Heart left ventricle (tissue), 16 donors: ENCODE data around the gene BCAS1. TPM values are rescaled to one million over a fixed set of nuclear protein-coding genes. Genes with fewer than 3 reads are reported as not detected.

Experiments used
- ATAC-seq, 4 donors: fragments of 200-7000 bp; cut with Tn5 transposase; one replicate each; pipeline ENCODE4 v1.9.1; 2020 to 2022; ENCODE audit warnings: moderate library complexity in 4 of 4, mild to moderate bottlenecking in 3 of 4, moderate number of reproducible peaks in 1 of 4
- DNase-seq, 5 donors: peaks; one replicate each; pipeline ENCODE4 v3.0.0-alpha.2; 2020
- H3K27ac ChIP-seq, 12 donors: fragments of 200-600 bp; sonication (generic) in 4 of 12; one replicate each; pipeline versions ENCODE4 v1.5.0 to v1.8.0; 2016 to 2022; ENCODE audit warnings: mild to moderate bottlenecking in 2 of 12
- H3K27me3 ChIP-seq, 9 donors: fragments of 200-600 bp; sonication (generic) in 2 of 9; one replicate each; pipeline versions ENCODE4 v1.5.1 to v1.8.0; 2016 to 2022; ENCODE audit warnings: mild to moderate bottlenecking in 3 of 9
- H3K36me3 ChIP-seq, 9 donors: fragments of 200-600 bp; sonication (generic) in 2 of 9; one replicate each; pipeline versions ENCODE4 v1.5.0 to v1.8.0; 2018 to 2022; ENCODE audit warnings: mild to moderate bottlenecking in 2 of 9
- H3K4me1 ChIP-seq, 12 donors: fragments of 200-600 bp; sonication (generic) in 4 of 12; one replicate each; pipeline versions ENCODE4 v1.5.0 to v1.8.0; 2016 to 2022; ENCODE audit warnings: mild to moderate bottlenecking in 3 of 12
- H3K4me3 ChIP-seq, 12 donors: fragments of 200-600 bp; sonication (generic) in 4 of 12; one replicate each; pipeline versions ENCODE4 v1.5.0 to v1.8.0; 2017 to 2022; ENCODE audit warnings: mild to moderate bottlenecking in 9 of 12, moderate library complexity in 4 of 12
- H3K9me3 ChIP-seq, 12 donors: fragments of 200-600 bp; sonication (generic) in 4 of 12; one replicate each; pipeline versions ENCODE4 v1.5.0 to v1.8.0; 2016 to 2022; ENCODE audit warnings: mild to moderate bottlenecking in 1 of 12
- POLR2A ChIP-seq, 2 donors: fragments of 450-650 bp; IDR thresholded peaks; one replicate each; pipeline ENCODE4 v1.6.1; 2017; ENCODE audit warnings: antibody characterized with exemption in 2 of 2, mild to moderate bottlenecking in 2 of 2, moderate library complexity in 2 of 2
- WGBS, 4 donors: extraction: QIAGEN DNeasy Blood & Tissue Kit in 2 of 4; methylation state at CpG; one replicate each; pipeline versions ENCODE4 v1.1.5 to v1.1.7; 2013 to 2018; 5-methylcytosine and 5-hydroxymethylcytosine counted together
- intact Hi-C, 10 donors: fragments of 100-400 bp; cut with DNase I; formaldehyde crosslinking; loops; one replicate each; pipeline versions ENCODE4 v1.11.1 to v1.14.2; 2022
- polyA plus RNA-seq, 2 donors: library from polyadenylated mRNA; stranded (reverse); fragments of 200-250 nt; gene quantifications; one replicate each; pipeline ENCODE4 v1.2.3, GENCODE V29; 2013
- total RNA-seq, 9 donors: library from RNA; depleted of rRNA in 2 of 9; stranded (reverse); fragments of >200 nt in 2 of 9; fragmentation: NEBNext Ultra II Directional in 3 of 9; extraction: Animal tissue kit (Norgen Biotek cat#: 25700) in 3 of 9; gene quantifications; one replicate each; pipeline versions ENCODE4 v1.1.0 to v1.2.4, GENCODE V29; 2016 to 2023
- TF ChIP-seq, protein P1 (sequence below), 12 donors: fragments of 200-600 bp; sonication (generic) in 4 of 12; IDR thresholded peaks; one replicate each; pipeline versions ENCODE4 v1.5.0 to v1.8.0; 2018 to 2022; ENCODE audit warnings: antibody characterized with exemption in 12 of 12, mild to moderate bottlenecking in 5 of 12
- donor health status: ischemic (EF 13 %, LVEDD 7.1; RV severe dilation, severe dysfunction).
- donor health status: healthy with polysubstance abuse.
- donor health status: DM: no; HTN: yes; CAD: no.
- donor health status: DM: no; HTN: no; CAD: no.
- donor health status: ischemic (EF 25% LVEDD 6.9; RV normal size, moderate dysfunction).
- donor health status: ischemic (EF 25% LVEDD 5.7; RV mildly dilated, moderate dysfunction).
- donor health status: healthy.
- donor health status: DM: yes; HTN: yes; CAD: no.
- donor health status: ischemic (EF 35%, LVEDD 5.7; RV mildly dilated, moderate dysfunction).
- donor health status: nonischemic (EF 11% LVEDD 7.7; RV severe dilation, severe dysfunction).
- donor health status: DM: yes; HTN: yes; CAD: no.
- donor health status: PGD.
- donor health status: ischemic (EF 29% LVEDD 5.4; RV normal size, mild dysfunction).
- donor health status: nonischemic (EF 23%, LVEDD 6.1; RV moderate dilation, normal function).

The BCAS1 gene
- total and polyA plus RNA-seq, 11 donors: not detected

DNA sequence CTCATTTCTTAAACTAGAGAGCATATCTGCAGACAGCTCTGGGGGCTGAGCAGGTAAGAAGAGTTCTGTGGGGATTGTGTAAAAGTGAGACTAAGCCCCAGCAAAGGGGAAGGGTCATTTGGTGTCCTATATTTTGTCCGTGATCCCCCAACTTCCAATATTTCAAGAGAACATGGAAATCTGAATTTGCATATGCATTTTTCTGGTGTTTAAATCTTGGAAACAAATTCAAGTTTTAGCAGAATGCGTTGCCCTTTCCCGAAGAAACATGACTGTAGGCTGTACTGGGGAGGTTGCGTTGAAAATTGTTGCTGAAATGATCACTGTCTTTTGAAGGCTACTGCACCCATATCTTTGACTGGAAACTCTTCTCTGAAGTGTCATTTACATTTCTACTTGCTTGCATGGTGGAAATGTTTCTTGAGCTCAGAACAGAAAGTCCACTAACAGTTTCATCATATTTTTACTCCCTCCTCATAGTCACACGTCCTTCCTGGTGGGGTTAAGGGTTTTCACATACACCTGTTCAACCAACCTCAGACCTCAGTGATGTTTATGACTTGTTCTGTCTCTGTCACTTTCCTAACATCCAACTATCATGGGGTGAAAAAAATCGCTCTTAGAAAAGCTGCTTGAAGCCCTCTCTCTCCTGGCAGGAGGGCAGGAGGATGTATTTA lies 140.3 kb downstream of the BCAS1 start:
- Histone ChIP-seq H3K4me1 (peaks cover 3 to 38% (median 25%) of the 10 kb centered on the region in 12 donors), H3K27me3 (no peaks in the 10 kb centered on the region), H3K4me3 (no peak overlapping the region), H3K9me3 (no peaks in the 10 kb centered on the region), H3K36me3 (no peaks in the 10 kb centered on the region), H3K27ac (peak overlapping the region in 1 of 12 donors; percentile 29)
- ATAC-seq (no peak), DNase-seq (no peak)
- intact Hi-C loops: no loop called here
- TF ChIP-seq POLR2A (IDR thresholded peaks at IDR 0.05): no peak
- TF ChIP-seq, protein P1, sequence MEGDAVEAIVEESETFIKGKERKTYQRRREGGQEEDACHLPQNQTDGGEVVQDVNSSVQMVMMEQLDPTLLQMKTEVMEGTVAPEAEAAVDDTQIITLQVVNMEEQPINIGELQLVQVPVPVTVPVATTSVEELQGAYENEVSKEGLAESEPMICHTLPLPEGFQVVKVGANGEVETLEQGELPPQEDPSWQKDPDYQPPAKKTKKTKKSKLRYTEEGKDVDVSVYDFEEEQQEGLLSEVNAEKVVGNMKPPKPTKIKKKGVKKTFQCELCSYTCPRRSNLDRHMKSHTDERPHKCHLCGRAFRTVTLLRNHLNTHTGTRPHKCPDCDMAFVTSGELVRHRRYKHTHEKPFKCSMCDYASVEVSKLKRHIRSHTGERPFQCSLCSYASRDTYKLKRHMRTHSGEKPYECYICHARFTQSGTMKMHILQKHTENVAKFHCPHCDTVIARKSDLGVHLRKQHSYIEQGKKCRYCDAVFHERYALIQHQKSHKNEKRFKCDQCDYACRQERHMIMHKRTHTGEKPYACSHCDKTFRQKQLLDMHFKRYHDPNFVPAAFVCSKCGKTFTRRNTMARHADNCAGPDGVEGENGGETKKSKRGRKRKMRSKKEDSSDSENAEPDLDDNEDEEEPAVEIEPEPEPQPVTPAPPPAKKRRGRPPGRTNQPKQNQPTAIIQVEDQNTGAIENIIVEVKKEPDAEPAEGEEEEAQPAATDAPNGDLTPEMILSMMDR (IDR thresholded peaks at IDR 0.05): no peak
- 93 to 95% (median 94%) methylated on average over 6 of the region's 6 CpGs for WGBS, 4 donors

DNA sequence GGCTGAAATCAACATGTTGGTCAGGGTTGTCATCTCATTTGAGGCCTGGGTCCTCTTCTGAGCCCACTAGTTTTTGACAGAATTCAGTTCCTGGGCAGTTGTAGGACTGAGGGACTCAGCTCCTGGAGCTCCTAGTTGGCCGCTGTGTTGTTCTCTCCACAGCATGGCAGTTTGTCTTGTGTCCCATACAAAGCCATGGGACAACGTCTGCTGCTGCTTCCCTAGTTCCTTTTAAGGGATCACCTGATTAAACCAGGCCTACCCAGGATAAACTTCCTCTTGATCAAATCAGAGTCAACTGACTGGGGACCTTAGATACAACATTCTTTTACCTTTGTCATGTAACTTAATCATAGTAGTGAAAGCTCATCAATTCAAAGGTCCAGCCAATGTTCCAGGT lies 141.0 kb downstream of the BCAS1 start:
- Histone ChIP-seq H3K27ac (no peak overlapping the region), H3K9me3 (no peaks in the 10 kb centered on the region), H3K36me3 (no peaks in the 10 kb centered on the region), H3K27me3 (no peaks in the 10 kb centered on the region), H3K4me1 (peaks cover 2 to 34% (median 19%) of the 10 kb centered on the region in 12 donors), H3K4me3 (no peak overlapping the region)
- ATAC-seq (no peak), DNase-seq (no peak)
- TF ChIP-seq POLR2A (IDR thresholded peaks at IDR 0.05): no peak
- TF ChIP-seq, protein P1 (IDR thresholded peaks at IDR 0.05): no peak
- WGBS, 4 donors: 87 to 96% (median 93%) methylated on average over 2 of the region's 2 CpGs
- intact Hi-C loops: no loop called here

DNA sequence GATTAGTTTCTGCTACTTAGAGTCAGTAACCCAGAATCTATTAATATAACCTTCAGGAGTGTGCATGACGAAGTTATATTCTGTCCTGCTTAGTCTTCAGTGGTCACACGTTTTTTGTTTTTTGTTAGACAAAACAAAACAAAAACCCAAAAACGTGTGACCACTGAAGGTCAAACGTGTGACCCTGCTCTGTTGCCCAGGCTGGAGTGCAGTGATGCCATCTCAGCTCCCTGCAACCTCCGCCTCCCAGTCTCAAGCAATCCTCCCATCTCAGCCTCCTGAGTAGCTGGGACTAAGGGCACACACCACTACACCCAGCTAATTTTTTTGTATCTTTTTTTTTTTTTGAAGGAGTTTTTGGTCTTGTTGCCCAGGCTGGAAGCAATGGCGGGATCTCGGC lies 142.4 kb downstream of the BCAS1 start:
- ATAC-seq (no peak), DNase-seq (no peak)
- no peaks in the 10 kb centered on the region for H3K27me3 ChIP-seq
- H3K4me3 ChIP-seq: no peak overlapping the region
- H3K36me3 ChIP-seq: no peaks in the 10 kb centered on the region
- intact Hi-C loops: no loop called here
- WGBS, 4 donors: 76 to 80% (median 79%) methylated on average over 7 of the region's 7 CpGs
- peaks cover 0 to 34% (median 19%) of the 10 kb centered on the region in 12 donors for H3K4me1 ChIP-seq
- H3K27ac ChIP-seq: no peak overlapping the region
- TF ChIP-seq, protein P1 (IDR thresholded peaks at IDR 0.05): no peak
- TF ChIP-seq POLR2A (IDR thresholded peaks at IDR 0.05): no peak
- H3K9me3 ChIP-seq: no peaks in the 10 kb centered on the region

DNA sequence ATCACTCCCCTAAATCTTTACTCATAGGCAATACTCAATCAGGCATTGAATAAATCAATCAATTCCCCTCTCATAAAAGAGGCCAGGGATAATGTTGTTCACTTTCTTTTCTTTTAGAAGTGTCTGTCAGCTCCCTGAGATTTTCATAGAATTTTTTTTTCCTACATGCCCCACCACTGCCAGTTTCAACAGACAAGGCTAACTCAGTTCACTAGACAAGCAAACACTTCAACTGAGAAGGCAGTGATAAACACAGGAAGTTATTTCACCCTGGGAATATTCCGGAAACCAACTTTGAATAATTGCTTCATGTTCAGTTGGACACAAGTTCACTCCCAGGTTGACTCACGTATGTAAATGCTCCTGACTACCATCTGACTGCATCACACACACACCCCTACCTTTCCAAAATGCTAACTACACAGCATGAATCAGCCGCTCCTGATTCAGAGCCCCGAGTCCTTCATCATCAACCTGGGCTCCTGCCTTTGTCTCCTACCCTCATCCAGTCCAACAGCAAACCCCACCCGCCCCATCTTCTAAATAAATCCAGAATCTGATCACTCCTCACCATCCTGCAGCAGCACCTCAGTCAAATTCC lies 143.9 kb downstream of the BCAS1 start:
- peak overlapping the region in 7 of 12 donors; percentile 3 to 73 (median 28) for H3K27ac ChIP-seq
- H3K27me3 ChIP-seq: no peaks in the 10 kb centered on the region
- TF ChIP-seq, protein P1 (IDR thresholded peaks at IDR 0.05): no peak
- no peak for TF ChIP-seq POLR2A (IDR thresholded peaks at IDR 0.05)
- ATAC-seq (peak in 3 of 4 donors; percentile 74 to 88 (median 80)), DNase-seq (no peak)
- no peaks in the 10 kb centered on the region for H3K36me3 ChIP-seq
- H3K9me3 ChIP-seq: no peaks in the 10 kb centered on the region
- intact Hi-C loops: no loop called here
- peaks cover 0 to 47% (median 21%) of the 10 kb centered on the region in 12 donors for H3K4me1 ChIP-seq
- 36 to 49% (median 40%) methylated on average over 5 of the region's 5 CpGs for WGBS, 4 donors
- H3K4me3 ChIP-seq: no peak overlapping the region
